ENCODE results near the gene UMPS. TPM values are rescaled to one million over a fixed set of nuclear protein-coding genes. Genes with fewer than 3 reads are reported as not detected.

Gene UMPS
- 10 to 100 TPM; 15.5 to 16.1 TPM for total RNA-seq
- long read RNA-seq, donor 1, full-length matches to known transcripts: 5 of 5 reads
- long read RNA-seq, donor 1, partial matches to known transcripts: 0 of 5 reads
- long read RNA-seq, donor 1, other reads (novel, unspliced or antisense): 0 of 5 reads
- long read RNA-seq, donor 2, full-length matches to known transcripts: 68 of 73 reads
- long read RNA-seq, donor 2, partial matches to known transcripts: 3 of 73 reads
- long read RNA-seq, donor 2, other reads (novel, unspliced or antisense): 2 of 73 reads

- peak; percentile 97 for DNase-seq (ENCODE audit: low spot score)
- intact Hi-C loops (cut with DNase I): no loop called here
Measured at GRCh38 chr3:124730129-124730940, at the start of gene UMPS. Gene UMPS (plus strand): TSS chr3:124730452. CDS start chr3:124730472, 20 bp downstream.

GRCh38 chr3:124680521-124680920, 49.7 kb upstream of the UMPS start:
- no peak for DNase-seq (ENCODE audit: low spot score)
- intact Hi-C loops (cut with DNase I): no loop called here

- intact Hi-C loops (cut with DNase I): no loop called here
- DNase-seq (ENCODE audit: low spot score): no peak
Measured at GRCh38 chr3:124682263-124682662, 48.0 kb upstream of the UMPS start.

DNA sequence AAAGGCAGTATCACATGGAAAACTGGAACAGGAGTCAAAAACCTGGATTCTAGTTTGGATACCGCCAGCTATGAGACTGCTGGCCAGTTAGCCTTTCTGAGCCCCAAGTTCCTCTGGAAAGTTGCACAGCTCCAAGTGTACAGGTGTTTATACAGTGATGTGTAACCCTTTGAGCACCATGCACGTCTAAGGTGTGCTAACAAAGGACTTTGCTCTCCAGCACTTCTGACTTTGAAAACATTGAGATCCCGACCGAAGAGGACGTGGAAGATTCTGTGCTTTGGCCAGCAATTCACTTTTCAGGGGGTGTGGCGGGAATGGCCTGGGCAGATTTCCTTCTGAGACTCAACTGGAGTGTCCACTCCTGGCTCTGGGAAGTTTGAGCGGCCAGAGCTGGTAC, 45.8 kb upstream of the UMPS start:
- no peak for DNase-seq (ENCODE audit: low spot score)
- intact Hi-C loops (cut with DNase I): no loop called here

GRCh38 chr3:124685067-124685466, 45.2 kb upstream of the UMPS start:
- DNase-seq (ENCODE audit: low spot score): no peak
- intact Hi-C loops (cut with DNase I): loop anchor here in 1 of 2 donors (5.0 kb wide), 1 partner anchor 123 kb away; no protein-coding TSS in a partner anchor

- intact Hi-C loops (cut with DNase I): loop anchor here in 1 of 2 donors (5.0 kb wide), 1 partner anchor 123 kb away; no protein-coding TSS in a partner anchor
- DNase-seq (ENCODE audit: low spot score): no peak
Measured at GRCh38 chr3:124685481-124685880, 44.8 kb upstream of the UMPS start.

DNA sequence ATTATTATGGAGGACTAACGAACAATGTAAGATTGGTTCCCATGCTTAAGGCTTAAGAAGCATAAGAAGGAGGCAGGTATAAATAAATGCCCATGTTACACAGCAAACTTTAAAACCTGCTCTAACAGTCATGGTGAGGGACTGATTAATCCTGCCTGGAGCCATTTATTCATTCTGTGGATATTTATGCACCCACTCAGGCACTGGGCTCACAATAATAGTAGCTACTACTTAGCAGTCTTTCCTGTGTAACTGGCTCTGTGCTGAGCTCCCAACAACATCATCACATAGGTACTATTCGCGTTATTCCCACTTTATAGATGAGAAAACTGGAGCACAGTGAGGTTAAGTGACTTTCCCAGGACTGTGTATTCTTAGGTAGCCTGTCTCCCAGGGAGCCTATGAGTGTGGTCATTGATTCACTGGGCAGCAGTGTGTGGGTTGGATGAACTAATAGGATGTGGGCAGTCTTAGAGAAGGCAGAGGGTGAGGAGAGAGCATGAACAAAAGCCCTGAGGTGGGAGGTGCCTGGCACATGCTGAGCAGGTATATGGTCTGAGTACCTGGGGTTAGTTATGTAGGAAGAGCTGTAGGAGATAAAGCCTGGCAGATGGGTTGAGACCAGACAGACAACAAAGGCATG, 44.1 kb upstream of the UMPS start:
- intact Hi-C loops (cut with DNase I): loop anchor here in 1 of 2 donors (5.0 kb wide), 1 partner anchor 124 kb away; no protein-coding TSS in a partner anchor
- no peak for DNase-seq (ENCODE audit: low spot score)

DNA sequence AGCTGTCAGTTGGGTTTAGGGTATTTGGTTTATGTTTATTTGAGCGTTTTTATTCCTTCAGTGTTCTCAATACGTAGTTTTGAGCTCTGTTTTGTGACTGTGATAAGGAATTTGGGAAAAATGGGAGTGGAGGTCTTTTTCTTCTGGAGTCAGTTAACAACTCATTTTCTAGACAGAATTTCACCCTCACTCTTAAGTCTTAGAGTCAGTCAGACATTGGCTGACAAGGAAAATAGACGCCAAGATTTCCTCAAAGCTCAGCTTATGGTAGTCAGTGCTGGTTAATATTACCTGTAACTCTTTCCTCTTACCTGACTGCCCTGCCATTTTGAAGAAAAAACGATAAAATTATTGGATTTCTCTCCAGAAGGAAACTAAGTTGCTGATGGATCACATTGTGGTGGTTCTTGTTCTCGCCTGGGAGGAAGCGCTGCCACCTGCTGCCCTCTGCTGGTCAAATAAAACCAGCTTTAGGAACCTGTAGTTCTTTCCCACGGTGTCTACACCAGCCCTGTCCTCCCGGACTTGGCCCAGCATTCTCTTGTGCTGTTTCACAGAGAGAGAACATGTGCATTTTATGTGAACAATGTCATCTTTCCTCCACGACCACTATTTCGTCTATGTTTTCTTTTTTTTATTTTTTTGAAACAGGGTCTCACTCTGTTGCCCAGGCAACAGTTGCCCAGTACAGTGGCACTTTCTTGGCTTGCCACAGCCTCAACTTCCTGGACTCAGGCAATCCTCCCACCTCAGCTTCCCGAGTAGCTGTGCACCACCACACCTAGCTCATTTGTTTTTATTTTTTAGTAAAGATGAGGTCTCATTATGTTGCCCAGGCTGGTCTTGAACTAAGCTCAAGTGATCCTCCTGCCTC, 41.4 kb upstream of the UMPS start:
- intact Hi-C loops (cut with DNase I): loop anchor here in 1 of 2 donors (5.0 kb wide), 1 partner anchor 127 kb away; no protein-coding TSS in a partner anchor
- DNase-seq (ENCODE audit: low spot score): peak; percentile 92

DNA sequence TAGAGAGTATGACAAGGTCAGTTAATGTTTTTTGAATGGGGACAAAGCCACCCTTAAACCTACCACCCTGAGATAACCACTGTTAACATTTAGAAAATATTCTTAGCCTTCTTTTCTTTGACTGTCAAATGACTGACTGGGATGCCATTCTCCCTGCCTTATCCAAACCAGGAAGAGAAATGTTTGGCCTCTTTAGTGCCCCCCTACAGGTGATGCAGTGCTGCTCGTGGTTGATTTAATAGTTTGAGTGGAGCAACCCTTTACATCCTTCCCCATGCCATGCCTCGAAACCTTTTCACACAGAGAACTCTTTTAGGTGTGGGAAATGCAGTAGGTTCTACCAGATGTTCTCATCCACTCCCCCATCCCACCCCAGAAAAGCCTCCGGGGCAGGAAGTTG, 38.7 kb upstream of the UMPS start:
- intact Hi-C loops (cut with DNase I): no loop called here
- DNase-seq (ENCODE audit: low spot score): no peak

GRCh38 chr3:124694486-124694885, 35.8 kb upstream of the UMPS start:
- DNase-seq (ENCODE audit: low spot score): no peak
- intact Hi-C loops (cut with DNase I): loop anchor here in 1 of 2 donors (2.0 kb wide), 1 partner anchor 130 kb away; no protein-coding TSS in a partner anchor

- intact Hi-C loops (cut with DNase I): loop anchor here in 1 of 2 donors (2.0 kb wide), 1 partner anchor 131 kb away; no protein-coding TSS in a partner anchor
- DNase-seq (ENCODE audit: low spot score): no peak
Measured at GRCh38 chr3:124695369-124695768, 34.9 kb upstream of the UMPS start.

- DNase-seq (ENCODE audit: low spot score): no peak
Measured at GRCh38 chr3:124696006-124696405, 34.2 kb upstream of the UMPS start.

GRCh38 chr3:124697302-124697701, 33.0 kb upstream of the UMPS start:
- DNase-seq (ENCODE audit: low spot score): no peak
- intact Hi-C loops (cut with DNase I): no loop called here

More at GRCh38 chr3:124696006-124696405, 34.2 kb upstream of the UMPS start:
- intact Hi-C loops (cut with DNase I): no loop called here

DNA sequence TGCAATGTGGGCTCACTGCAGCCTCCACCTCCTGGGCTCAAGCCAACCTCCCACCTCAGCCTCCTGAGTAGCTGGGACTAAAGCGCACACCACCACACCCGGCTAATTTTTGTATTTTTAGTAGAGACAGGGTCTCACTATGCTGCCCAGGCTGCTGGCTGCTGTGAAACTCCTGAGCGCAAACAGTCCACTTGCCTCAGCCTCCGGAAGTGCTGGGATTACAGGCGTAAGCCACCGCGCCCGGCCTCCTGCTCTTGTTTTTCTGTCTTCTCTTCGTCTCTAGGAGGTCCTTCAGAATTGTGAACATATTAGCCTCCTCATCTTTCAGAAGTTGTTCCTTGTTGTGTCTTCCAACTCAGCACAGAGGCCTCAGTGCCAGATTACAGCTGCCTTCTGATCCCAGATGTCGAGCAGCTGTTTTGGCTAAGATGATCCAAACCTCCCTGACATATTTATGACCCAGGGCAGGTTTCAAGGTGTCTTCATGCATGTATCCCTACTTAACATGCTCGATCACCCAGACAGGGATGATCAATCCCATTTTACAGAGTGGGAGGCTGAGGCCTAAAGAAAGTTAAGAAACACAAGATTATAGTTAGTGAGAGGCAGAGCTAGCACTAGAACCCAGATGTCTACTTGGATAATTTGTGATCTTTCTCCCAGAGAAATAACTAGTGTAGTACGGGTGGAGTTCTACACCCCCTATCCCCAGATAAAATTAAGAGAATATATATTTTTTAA, 32.1 kb upstream of the UMPS start:
- DNase-seq (ENCODE audit: low spot score): no peak
- intact Hi-C loops (cut with DNase I): no loop called here

- intact Hi-C loops (cut with DNase I): no loop called here
Measured at GRCh38 chr3:124699051-124699450, 31.2 kb upstream of the UMPS start.

GRCh38 chr3:124699686-124700396, 30.4 kb upstream of the UMPS start:
- intact Hi-C loops (cut with DNase I): no loop called here
- no peak for DNase-seq (ENCODE audit: low spot score)

More at GRCh38 chr3:124699051-124699450, 31.2 kb upstream of the UMPS start:
- DNase-seq (ENCODE audit: low spot score): no peak

DNA sequence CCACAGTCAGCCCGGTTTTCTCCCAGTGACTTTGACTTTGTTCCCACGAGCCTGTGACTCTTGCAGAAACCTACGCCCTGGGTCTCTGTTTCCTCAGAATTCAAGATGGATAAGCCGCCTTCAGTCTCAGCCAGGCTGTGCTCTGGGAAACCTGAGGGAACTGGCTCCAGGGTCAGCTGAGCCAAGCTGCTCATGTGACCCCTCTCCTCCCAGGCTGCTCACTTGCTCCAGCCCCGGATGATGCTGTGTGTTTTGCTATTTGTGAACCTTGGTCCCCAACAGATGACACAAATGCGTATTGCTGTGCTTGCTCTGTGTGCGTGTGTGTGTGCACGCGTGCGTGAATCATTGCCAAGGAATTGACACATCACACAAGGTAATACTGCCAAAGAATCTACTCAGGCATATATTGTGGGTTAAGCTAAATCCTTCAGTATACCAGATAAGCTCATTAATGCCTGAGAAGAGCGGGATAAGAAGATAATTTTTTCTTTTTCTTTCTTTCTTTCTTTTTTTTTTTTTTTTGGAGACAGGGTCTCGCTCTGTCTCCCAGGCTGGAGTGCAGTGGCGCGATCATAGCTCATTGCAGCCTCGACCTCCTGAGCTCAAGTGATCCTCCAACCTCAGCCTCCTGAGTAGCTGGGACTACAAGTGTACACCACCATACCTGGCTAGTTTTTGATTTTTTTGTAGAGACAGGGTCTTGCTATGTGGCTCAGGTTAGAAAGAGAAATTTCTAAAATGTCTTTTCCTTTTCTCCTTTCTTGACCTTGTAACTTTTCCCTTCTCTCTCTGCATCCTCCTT, 29.2 kb upstream of the UMPS start:
- intact Hi-C loops (cut with DNase I): no loop called here
- no peak for DNase-seq (ENCODE audit: low spot score)
